K562 (cell line): ENCODE data around the gene IL4I1. TPM values are rescaled to one million over a fixed set of nuclear protein-coding genes. Genes with fewer than 3 reads are reported as not detected.

Experiments
- ARHGAP35 ChIP-seq: fragments of 450-650 bp; IDR thresholded peaks from 2 replicates; pipeline ENCODE4 v1.6.1; 2018; ENCODE audit not compliant: partially characterized antibody
- ARID3B ChIP-seq: fragments of 250-450 bp; sonication (Bioruptor Pico); IDR thresholded peaks from 2 replicates; pipeline ENCODE4 v1.4.0; 2020; ENCODE audit warnings: borderline replicate concordance
- BCOR ChIP-seq: fragments of 450-650 bp; IDR thresholded peaks from 2 replicates; pipeline ENCODE4 v1.6.1; 2016
- HNRNPH1 ChIP-seq: fragments of 200-400 bp; formaldehyde crosslinking; optimal IDR thresholded peaks from 2 replicates; pipeline ENCODE3; 2017; ENCODE audit warnings: low read depth, mild to moderate bottlenecking, low read length, moderate library complexity
- PTBP1 ChIP-seq: fragments of 200-400 bp; formaldehyde crosslinking; IDR thresholded peaks from 2 replicates; pipeline ENCODE4 v1.6.1; 2017; ENCODE audit warnings: low read depth, low read length
- RBFOX2 ChIP-seq: fragments of 200-400 bp; formaldehyde crosslinking; IDR thresholded peaks from 2 replicates; pipeline ENCODE4 v1.6.1; 2017; ENCODE audit warnings: low read depth, mild to moderate bottlenecking, low read length, moderate library complexity
- SMARCA5 ChIP-seq: fragments of 450-650 bp; IDR thresholded peaks from 2 replicates; pipeline ENCODE4 v1.6.1; 2016
- ZBTB33 ChIP-seq: sonication (generic); formaldehyde crosslinking; IDR thresholded peaks from 2 replicates; pipeline ENCODE4 v1.8.1; 2023; ENCODE audit warnings: mild to moderate bottlenecking, missing genetic modification reagents
- polyA plus RNA-seq, 8 experiments: library from polyadenylated mRNA; depleted of rRNA in 4 of 8; stranded (reverse) in 5 of 8; unstranded in 3 of 8; fragments of >200 nt; fragmentation: Nextera tagmentation in 2 of 8; fragmentation: Illumina TruSeq in 1 of 8; extraction: Ambion mirVana in 2 of 8; extraction: Trizol in 1 of 8; gene quantifications; 2 replicates each; pipeline versions ENCODE4 v1.2.1 to v1.2.3, GENCODE V29; 2011 to 2014; ENCODE audit warnings: inconsistent platforms in 1 of 8, missing spikeins in 1 of 8
- total RNA-seq, 7 experiments: library from RNA; depleted of rRNA in 6 of 7; stranded (reverse); fragments of >200 nt in 6 of 7; fragmentation: Illumina TruSeq in 2 of 7; extraction: Trizol in 2 of 7; gene quantifications; 2 replicates each; pipeline versions ENCODE4 v1.2.1 to v1.2.3, GENCODE V29; 2011 to 2021; ENCODE audit warnings: low replicate concordance in 1 of 7
- TF ChIP-seq, protein P1 (sequence below): fragments of 200-800 bp; sonication (Bioruptor generic); IDR thresholded peaks from 2 replicates; pipeline ENCODE4 v1.6.1; 2016; ENCODE audit warnings: missing genetic modification characterization, missing compliant biosample characterization
- TF ChIP-seq, protein P2 (sequence below): sonication (generic); formaldehyde crosslinking; IDR thresholded peaks from 2 replicates; pipeline ENCODE4 v1.8.0; 2022; ENCODE audit warnings: missing genetic modification reagents, mild to moderate bottlenecking, moderate library complexity, borderline replicate concordance
- TF ChIP-seq, protein P3 (sequence below): IDR thresholded peaks from 2 replicates; pipeline ENCODE4 v1.6.1; 2011; ENCODE audit warnings: borderline replicate concordance, low read depth, mild to moderate bottlenecking, moderate library complexity, low read length; ENCODE audit not compliant: insufficient read depth, poor library complexity, severe bottlenecking

The IL4I1 gene
- total and polyA plus RNA-seq, 9 of the 15 experiments (the other 6 are each of a cell fraction or from before 2014, with no cell fraction given), result 0.06 to 0.95 (median 0.43) TPM; not detected in 2

GRCh38 chr19:49862391-49863253, 34.1 kb downstream of the IL4I1 start (continued):
- TF ChIP-seq, protein P1, sequence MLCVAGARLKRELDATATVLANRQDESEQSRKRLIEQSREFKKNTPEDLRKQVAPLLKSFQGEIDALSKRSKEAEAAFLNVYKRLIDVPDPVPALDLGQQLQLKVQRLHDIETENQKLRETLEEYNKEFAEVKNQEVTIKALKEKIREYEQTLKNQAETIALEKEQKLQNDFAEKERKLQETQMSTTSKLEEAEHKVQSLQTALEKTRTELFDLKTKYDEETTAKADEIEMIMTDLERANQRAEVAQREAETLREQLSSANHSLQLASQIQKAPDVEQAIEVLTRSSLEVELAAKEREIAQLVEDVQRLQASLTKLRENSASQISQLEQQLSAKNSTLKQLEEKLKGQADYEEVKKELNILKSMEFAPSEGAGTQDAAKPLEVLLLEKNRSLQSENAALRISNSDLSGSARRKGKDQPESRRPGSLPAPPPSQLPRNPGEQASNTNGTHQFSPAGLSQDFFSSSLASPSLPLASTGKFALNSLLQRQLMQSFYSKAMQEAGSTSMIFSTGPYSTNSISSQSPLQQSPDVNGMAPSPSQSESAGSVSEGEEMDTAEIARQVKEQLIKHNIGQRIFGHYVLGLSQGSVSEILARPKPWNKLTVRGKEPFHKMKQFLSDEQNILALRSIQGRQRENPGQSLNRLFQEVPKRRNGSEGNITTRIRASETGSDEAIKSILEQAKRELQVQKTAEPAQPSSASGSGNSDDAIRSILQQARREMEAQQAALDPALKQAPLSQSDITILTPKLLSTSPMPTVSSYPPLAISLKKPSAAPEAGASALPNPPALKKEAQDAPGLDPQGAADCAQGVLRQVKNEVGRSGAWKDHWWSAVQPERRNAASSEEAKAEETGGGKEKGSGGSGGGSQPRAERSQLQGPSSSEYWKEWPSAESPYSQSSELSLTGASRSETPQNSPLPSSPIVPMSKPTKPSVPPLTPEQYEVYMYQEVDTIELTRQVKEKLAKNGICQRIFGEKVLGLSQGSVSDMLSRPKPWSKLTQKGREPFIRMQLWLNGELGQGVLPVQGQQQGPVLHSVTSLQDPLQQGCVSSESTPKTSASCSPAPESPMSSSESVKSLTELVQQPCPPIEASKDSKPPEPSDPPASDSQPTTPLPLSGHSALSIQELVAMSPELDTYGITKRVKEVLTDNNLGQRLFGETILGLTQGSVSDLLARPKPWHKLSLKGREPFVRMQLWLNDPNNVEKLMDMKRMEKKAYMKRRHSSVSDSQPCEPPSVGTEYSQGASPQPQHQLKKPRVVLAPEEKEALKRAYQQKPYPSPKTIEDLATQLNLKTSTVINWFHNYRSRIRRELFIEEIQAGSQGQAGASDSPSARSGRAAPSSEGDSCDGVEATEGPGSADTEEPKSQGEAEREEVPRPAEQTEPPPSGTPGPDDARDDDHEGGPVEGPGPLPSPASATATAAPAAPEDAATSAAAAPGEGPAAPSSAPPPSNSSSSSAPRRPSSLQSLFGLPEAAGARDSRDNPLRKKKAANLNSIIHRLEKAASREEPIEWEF (CRISPR knock-in tag), result no peak
- TF ChIP-seq ZBTB33 (CRISPR knock-in tag) (peak; percentile 68), SMARCA5 (0 out of 2 replicates have a peak, but pooled peaks have one; percentile 47), BCOR (peak; percentile 70; the same call in 1 of the 2 replicates), RBFOX2 (0 out of 2 replicates have a peak, but pooled peaks have one; percentile 39), PTBP1 (peak; percentile 72; the same call in 1 of the 2 replicates), ARID3B (CRISPR knock-in tag) (no peak), HNRNPH1 (no peak), ARHGAP35 (no peak)
- TF ChIP-seq, protein P2, sequence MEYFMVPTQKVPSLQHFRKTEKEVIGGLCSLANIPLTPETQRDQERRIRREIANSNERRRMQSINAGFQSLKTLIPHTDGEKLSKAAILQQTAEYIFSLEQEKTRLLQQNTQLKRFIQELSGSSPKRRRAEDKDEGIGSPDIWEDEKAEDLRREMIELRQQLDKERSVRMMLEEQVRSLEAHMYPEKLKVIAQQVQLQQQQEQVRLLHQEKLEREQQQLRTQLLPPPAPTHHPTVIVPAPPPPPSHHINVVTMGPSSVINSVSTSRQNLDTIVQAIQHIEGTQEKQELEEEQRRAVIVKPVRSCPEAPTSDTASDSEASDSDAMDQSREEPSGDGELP (CRISPR knock-in tag), result 0 out of 2 replicates have a peak, but pooled peaks have one; percentile 31
- TF ChIP-seq, protein P3, sequence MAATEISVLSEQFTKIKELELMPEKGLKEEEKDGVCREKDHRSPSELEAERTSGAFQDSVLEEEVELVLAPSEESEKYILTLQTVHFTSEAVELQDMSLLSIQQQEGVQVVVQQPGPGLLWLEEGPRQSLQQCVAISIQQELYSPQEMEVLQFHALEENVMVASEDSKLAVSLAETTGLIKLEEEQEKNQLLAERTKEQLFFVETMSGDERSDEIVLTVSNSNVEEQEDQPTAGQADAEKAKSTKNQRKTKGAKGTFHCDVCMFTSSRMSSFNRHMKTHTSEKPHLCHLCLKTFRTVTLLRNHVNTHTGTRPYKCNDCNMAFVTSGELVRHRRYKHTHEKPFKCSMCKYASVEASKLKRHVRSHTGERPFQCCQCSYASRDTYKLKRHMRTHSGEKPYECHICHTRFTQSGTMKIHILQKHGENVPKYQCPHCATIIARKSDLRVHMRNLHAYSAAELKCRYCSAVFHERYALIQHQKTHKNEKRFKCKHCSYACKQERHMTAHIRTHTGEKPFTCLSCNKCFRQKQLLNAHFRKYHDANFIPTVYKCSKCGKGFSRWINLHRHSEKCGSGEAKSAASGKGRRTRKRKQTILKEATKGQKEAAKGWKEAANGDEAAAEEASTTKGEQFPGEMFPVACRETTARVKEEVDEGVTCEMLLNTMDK, result peak; percentile 45
